ENCODE results near the gene KIF26A. TPM values are rescaled to one million over a fixed set of nuclear protein-coding genes. Genes with fewer than 3 reads are reported as not detected.

KIF26A gene
- total and polyA plus RNA-seq, 2 donors (not counting 1 experiment from before 2014, with no cell fraction given): 0.15 TPM; not detected in 1

DNA sequence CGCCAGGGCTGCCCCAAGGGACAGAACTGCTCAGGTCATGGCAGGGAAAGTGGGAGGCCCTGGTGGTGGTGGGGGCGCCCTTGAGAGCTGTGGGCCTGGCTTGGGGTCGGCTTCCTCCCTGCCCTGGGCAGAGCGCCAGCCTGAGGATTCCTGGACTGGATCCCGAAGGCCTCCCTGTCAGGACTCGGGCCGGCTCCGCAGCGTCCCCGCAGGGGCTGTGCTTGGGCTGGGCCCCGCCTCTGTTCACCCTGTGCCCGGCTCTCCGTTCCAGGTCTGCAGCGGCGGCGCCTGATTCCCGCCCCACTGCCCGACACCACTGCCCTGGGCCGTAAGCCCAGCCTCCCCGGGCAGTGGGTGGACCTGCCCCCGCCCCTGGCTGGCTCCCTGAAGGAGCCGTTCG is 39.9 kb downstream of the KIF26A start:
- no peaks in the 10 kb centered on the region for H3K9me3 ChIP-seq (ENCODE audit: control extremely low read depth in 1 of 3, control insufficient read depth in 2 of 3, insufficient read depth in 1 of 3, low read length in 2 of 3)
- 91% methylated on average over 23 of the region's 23 CpGs for WGBS (ENCODE audit: insufficient coverage)
- H3K4me1 Mint-ChIP-seq: no peaks in the 10 kb centered on the region
- H3K4me3 ChIP-seq (ENCODE audit: control extremely low read depth in 1 of 5, extremely low read depth in 1 of 5, insufficient read depth in 1 of 5, low read depth in 2 of 5, low read length in 4 of 5): no peak overlapping the region
- no peaks in the 10 kb centered on the region for H3K4me1 ChIP-seq (ENCODE audit: control insufficient read depth in 2 of 2, insufficient read depth in 2 of 2, low read length in 2 of 2)
- no peaks in the 10 kb centered on the region for H3K36me3 ChIP-seq (replicated peaks in 1 of 2; ENCODE audit: control extremely low read depth in 1 of 2, control insufficient read depth in 1 of 2, extremely low read depth in 1 of 2, insufficient read depth in 2 of 2, low read length in 1 of 2)
- no peaks in the 10 kb centered on the region for H3K27me3 ChIP-seq (replicated peaks in 1 of 4; ENCODE audit: control extremely low read depth in 1 of 4, control insufficient read depth in 3 of 4, insufficient read depth in 4 of 4, low read length in 3 of 4)
- no peaks in the 10 kb centered on the region for H4K20me1 ChIP-seq (ENCODE audit: control insufficient read depth, insufficient read depth, low read length, poor library complexity, severe bottlenecking)
- no peak overlapping the region for H3K9ac ChIP-seq (ENCODE audit: low read length)
- H2AFZ ChIP-seq (ENCODE audit: insufficient read depth, low read depth, low read length, poor library complexity, severe bottlenecking): no peak overlapping the region
- no peak for TF ChIP-seq EZH2 (IDR thresholded peaks at IDR 0.05; ENCODE audit: borderline replicate concordance, insufficient read depth, low read depth, low read length, poor library complexity, severe bottlenecking)
- TF ChIP-seq CTCF (IDR thresholded peaks at IDR 0.05): no peak
- DNase-seq: no peak
- H3K4me3 Mint-ChIP-seq: no peak overlapping the region
- POLR2A ChIA-PET: no interaction called here
- no peaks in the 10 kb centered on the region for H3K9me3 Mint-ChIP-seq (ENCODE audit: insufficient read depth)
- no peak overlapping the region for H3K27ac ChIP-seq (ENCODE audit: low read length in 2 of 2)
- no peaks in the 10 kb centered on the region for H3K79me2 ChIP-seq (ENCODE audit: control insufficient read depth, insufficient read depth, low read length)
- ATAC-seq (ENCODE audit: low read depth): no peak
- intact Hi-C loops (cut with micrococcal nuclease): no loop called here
- CTCF ChIA-PET: no interaction called here
- no peak overlapping the region for H3K4me2 ChIP-seq (replicated peaks; ENCODE audit: low read depth, low read length, poor library complexity, severe bottlenecking)
- H3K27ac Mint-ChIP-seq: no peak overlapping the region
- H3K27me3 Mint-ChIP-seq: no peaks in the 10 kb centered on the region

DNA sequence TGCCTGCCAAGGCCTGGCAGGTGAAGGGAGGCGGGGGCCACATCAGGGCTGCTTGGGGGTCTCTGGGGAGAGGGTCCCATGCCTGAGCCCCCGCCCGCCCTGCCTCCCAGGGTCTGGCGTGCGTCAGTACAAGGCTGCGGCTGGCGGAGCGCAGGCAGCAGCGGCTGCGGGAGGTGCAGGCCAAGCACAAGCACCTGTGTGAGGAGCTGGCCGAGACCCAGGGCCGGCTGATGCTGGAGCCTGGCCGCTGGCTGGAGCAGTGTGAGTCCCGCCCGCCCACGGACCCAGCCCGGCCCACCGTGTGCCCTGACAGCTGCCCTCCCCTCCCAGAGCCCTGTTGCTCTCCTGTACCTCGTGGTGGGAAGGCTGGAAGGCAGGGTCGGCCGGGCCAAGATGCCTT is 40.7 kb downstream of the KIF26A start:
- H3K27ac Mint-ChIP-seq: no peak overlapping the region
- H3K4me3 Mint-ChIP-seq: no peak overlapping the region
- no peak for TF ChIP-seq CTCF (IDR thresholded peaks at IDR 0.05)
- TF ChIP-seq EZH2 (IDR thresholded peaks at IDR 0.05; ENCODE audit: borderline replicate concordance, insufficient read depth, low read depth, low read length, poor library complexity, severe bottlenecking): no peak
- CTCF ChIA-PET: no interaction called here
- POLR2A ChIA-PET: no interaction called here
- H3K79me2 ChIP-seq (ENCODE audit: control insufficient read depth, insufficient read depth, low read length): no peaks in the 10 kb centered on the region
- H4K20me1 ChIP-seq (ENCODE audit: control insufficient read depth, insufficient read depth, low read length, poor library complexity, severe bottlenecking): no peaks in the 10 kb centered on the region
- no peaks in the 10 kb centered on the region for H3K4me1 ChIP-seq (ENCODE audit: control insufficient read depth in 2 of 2, insufficient read depth in 2 of 2, low read length in 2 of 2)
- WGBS (ENCODE audit: insufficient coverage): 88% methylated on average over 21 of the region's 21 CpGs
- no peak overlapping the region for H3K27ac ChIP-seq (ENCODE audit: low read length in 2 of 2)
- H3K36me3 ChIP-seq (replicated peaks in 1 of 2; ENCODE audit: control extremely low read depth in 1 of 2, control insufficient read depth in 1 of 2, extremely low read depth in 1 of 2, insufficient read depth in 2 of 2, low read length in 1 of 2): no peaks in the 10 kb centered on the region
- H3K4me3 ChIP-seq (ENCODE audit: control extremely low read depth in 1 of 5, extremely low read depth in 1 of 5, insufficient read depth in 1 of 5, low read depth in 2 of 5, low read length in 4 of 5): no peak overlapping the region
- intact Hi-C loops (cut with micrococcal nuclease): no loop called here
- H3K4me2 ChIP-seq (replicated peaks; ENCODE audit: low read depth, low read length, poor library complexity, severe bottlenecking): no peak overlapping the region
- ATAC-seq (ENCODE audit: low read depth): no peak
- no peak for DNase-seq
- H3K9me3 Mint-ChIP-seq (ENCODE audit: insufficient read depth): no peaks in the 10 kb centered on the region
- no peaks in the 10 kb centered on the region for H3K27me3 Mint-ChIP-seq
- no peaks in the 10 kb centered on the region for H3K4me1 Mint-ChIP-seq
- H3K9ac ChIP-seq (ENCODE audit: low read length): no peak overlapping the region
- no peaks in the 10 kb centered on the region for H3K9me3 ChIP-seq (ENCODE audit: control extremely low read depth in 1 of 3, control insufficient read depth in 2 of 3, insufficient read depth in 1 of 3, low read length in 2 of 3)
- no peaks in the 10 kb centered on the region for H3K27me3 ChIP-seq (replicated peaks in 1 of 4; ENCODE audit: control extremely low read depth in 1 of 4, control insufficient read depth in 3 of 4, insufficient read depth in 4 of 4, low read length in 3 of 4)
- no peak overlapping the region for H2AFZ ChIP-seq (ENCODE audit: insufficient read depth, low read depth, low read length, poor library complexity, severe bottlenecking)
